CD4-positive, alpha-beta T cell treated with Interleukin-12 subunit alpha and Interleukin-12 subunit beta, for 1 hour (primary cell): ENCODE data around the gene DALRD3.
"Not testable (repeated sequence)": the region's sequence is repeated elsewhere in the genome, so short reads cannot be mapped to it uniquely, and the experiment has no call there.

Experiments used
- DNase-seq: peaks from one replicate; pipeline ENCODE4 v3.0.0-alpha.2; 2020

DALRD3 gene

DNA sequence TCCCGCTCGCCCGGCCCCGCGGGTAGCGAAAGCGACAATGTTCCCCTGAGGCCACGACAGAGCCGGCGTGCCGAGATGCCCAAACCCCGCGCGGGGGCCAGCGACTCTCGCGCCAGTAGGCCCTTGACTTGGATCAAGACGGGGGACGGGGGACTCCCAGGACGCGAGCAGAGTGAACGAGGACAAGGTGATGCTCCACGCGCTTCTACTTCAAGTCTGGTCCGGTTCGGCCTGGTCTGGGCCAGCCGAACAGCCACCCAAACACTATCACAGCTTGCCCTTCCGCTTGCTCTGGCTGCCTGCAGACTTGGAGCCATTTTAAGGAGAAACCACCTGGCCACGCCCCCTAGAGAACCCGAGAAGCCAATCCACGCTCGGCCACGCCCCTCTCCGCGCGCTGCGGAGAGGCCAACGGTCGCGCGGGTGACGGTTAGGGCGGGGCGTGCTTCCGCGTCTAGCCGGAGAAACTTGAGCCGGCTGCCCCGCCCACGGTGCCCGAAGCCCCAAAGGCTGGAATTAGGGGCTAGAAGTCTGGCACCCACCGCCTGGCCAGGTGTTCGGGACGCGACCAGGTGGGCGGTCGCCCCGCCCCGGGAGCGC, 2.9 kb upstream of the DALRD3 start:
- DNase-seq: peak; percentile 99

DNA sequence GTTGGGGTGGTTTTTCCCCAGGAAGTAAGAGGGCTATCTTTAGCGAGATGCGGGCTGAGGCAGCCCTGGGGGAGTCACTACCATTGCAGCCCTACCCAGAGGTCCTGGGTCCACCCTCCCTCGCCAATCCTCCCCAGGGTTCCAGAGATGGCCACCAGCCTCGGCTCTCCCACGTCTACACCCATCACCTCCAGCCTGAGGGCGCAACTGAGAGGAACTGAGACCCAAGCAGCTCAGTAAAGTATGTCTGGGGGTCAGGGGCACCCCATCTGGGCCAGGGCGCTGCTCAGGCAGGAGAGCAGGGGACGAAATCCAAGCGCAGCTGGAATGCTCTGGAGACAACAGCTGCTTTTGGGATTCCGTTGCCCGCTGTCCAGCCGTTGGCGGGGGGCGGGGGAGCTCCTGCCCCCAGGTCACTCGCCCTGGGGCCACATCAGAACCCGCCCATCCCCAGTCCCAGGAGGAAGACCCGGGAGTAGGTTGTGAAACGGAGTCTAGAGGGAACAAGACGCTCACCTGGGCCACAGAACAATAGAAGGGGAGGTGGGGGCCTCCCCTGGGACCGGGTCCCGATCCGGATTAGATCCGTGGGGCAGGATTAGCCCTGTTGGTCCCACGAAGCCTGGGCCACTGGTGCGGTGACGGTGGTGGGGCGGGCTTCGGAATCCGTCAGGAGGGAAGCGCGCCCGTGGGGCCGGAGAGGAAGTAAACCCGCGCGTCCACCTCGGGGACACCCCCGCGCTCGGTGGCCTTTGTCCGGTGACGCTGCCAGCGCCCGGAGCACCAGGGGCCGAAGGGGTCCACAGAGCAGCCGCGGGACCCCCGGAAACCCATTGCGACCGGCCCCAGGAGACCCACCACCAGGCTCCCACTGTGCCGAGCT, 2.2 kb upstream of the DALRD3 start:
- DNase-seq: peak; percentile 47

DNA sequence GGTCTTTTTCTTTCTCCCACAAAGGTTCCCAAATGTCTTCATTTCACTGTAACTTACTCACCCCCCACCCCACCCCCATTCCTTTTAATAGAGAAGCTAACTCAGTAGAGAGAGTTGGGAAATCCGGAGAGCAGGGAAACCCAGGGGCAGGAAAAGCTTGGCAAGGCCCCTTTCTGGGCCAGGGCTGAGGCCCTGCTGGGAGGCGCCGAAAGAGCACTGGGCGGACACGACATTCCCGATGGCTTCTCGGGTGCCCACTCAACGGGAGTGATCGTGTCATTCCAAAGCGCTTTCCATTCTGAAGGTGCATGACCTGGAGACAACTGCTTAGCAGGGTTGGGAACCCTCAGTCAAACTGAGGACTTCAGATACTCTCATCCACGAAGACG, 1.6 kb upstream of the DALRD3 start:
- no peak for DNase-seq

DNA sequence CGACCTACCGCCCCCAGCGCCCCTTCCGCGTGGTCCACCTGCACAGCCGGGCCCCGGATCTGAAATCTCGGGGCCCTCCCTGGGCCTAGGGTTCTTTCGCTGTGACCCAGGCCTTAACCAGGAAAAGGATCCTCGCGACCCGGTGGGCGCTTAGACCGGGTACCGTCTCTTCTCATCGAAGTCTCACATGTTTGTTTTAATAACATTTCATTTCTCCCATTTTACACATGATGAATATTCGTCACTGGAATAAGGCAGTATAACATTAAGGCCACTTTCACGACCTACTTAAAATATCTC, 277 bp upstream of the DALRD3 start:
- DNase-seq: no peak

DNA sequence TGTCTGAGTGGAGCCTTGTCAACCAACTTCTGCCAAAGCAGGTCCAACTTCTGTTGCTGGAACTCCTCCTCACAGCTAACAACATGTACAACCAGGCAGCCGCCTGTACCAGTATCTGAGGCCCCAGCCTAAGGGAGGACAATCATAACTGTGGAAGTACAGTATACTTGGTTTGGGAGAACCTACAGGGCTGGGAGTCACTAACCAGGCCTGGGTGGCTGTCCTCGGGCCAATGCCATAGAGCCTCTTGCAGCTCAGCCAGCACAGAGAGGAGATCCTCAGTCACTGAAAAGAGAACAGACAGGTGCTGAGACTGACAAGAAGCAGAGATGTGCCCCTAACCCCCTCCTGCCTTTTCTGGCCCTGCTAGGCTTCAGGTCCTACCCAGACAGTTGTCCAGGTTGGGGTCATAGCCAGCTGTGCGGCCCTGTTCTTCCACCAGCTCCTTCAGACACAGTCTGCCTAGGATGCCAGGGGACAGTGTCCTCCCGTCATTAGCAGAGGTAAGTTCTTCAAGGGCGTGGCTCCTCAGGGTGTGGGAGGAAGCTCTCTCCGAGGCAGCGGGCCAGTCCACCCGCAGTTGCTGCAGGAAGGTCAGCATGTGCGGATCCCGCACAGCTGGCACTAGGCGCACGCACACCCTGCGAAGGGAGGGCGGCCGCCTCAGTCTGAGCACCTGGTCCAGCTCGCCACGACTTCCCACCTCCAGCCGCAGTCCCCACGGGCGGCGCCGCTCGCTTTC, 980 bp downstream of the DALRD3 start:
- no peak for DNase-seq

DNA sequence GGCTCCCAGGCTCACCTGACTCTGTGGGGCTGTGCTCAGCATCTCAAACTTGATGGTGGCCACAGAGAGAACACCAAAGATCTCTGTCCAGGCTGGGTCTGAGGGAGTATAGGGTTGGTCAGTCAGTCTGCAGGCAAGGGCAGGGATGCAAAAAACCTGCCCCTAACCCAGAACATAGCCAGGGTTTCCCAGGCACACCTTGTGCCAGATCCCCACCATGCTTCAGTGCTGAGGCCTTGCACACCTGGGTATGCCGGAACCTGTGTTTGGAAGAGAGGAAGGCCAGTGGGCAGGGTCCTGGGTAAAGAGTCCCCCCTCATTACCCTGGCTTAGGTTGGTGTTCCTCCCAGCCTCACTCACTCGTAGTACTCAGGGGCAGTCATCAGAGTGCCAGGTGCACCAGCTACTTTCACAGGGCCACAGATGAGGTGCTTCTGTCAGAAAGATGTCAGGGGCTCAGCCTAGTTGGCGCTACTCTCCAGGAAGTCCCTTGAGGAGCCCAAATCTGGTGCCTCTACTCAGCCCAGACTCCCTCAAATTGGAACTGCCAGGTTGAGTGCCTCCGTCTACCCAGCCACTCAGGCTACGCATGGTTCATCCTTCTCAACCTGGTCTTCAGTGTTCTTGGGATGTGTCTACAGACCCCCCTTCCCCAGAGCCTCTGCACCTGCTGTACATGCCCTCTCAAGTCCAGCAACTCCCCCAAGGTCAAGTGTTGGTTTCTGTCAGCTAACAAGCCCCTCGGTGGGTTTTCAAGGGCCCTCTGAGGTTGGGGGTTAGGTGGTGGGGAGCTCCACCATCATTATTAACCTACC, 1.8 kb downstream of the DALRD3 start:
- DNase-seq: no peak

DNA sequence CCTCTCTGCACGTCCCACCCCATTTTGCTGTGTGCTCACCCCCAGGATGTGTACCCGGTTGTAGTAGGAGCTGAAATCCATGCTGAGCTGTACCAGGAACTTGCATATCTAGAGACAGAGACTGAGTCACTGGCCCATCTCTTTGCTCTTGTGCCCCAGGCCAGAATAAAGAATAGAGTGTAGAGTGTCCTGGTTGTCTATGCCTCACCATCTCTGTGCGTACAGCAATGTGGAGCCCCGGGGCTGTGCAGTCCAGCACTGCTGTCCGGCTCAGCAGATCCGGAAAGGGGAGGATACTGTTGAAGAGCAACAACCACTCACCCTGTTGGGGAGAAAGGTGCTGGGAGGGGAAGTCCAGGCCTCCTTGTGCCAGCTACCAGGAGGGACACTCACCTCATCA, 2.6 kb downstream of the DALRD3 start:
- no peak for DNase-seq

DNA sequence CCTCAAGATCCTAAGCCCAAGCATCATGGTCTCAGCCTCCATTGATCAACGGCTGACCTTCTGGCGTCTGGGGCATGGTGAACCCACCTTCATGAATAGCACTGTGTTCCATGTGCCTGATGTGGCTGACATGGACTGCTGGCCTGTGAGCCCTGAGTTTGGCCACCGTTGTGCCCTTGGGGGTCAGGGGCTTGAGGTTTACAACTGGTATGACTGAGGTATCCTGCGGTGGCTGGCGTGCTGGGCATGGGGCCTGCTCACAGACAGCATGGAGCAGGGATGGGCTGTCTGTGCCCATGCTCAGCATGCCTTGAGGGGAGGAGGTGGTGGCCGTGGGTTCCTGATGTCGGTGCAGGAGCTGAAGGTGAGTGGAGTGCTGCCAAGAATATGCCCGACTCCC, 3.3 kb downstream of the DALRD3 start:
- no peak for DNase-seq

DNA sequence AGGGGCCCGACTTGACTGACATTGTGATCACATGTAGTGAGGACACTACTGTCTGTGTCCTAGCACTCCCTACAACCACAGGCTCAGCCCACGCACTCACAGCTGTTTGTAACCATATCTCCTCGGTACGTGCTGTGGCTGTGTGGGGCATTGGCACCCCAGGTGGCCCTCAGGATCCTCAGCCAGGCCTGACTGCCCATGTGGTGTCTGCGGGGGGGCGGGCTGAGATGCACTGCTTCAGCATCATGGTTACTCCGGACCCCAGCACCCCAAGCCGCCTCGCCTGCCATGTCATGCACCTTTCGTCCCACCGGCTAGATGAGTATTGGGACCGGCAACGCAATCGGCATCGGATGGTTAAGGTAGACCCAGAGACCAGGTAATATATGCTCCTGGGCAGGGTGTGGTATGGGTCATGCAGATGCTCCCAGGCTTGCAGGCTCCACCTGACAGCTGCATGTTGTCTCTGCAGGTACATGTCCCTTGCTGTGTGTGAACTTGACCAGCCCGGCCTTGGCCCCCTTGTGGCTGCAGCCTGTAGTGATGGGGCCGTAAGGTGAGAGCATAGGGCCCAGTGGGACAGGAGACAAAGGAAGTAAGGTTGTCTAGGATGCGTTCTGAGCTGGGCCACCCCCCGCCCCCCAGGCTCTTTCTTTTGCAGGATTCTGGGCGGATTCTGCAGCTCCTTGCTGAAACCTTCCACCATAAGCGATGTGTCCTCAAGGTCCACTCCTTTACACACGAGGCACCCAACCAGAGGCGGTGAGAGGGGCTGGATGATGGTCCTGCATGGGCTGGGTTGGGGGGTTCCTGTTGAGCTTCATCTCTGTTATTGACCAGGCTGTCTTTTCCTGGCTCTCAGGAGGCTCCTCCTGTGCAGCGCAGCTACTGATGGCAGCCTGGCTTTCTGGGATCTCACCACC, 4.4 kb downstream of the DALRD3 start:
- DNase-seq: peak; percentile 66

DNA sequence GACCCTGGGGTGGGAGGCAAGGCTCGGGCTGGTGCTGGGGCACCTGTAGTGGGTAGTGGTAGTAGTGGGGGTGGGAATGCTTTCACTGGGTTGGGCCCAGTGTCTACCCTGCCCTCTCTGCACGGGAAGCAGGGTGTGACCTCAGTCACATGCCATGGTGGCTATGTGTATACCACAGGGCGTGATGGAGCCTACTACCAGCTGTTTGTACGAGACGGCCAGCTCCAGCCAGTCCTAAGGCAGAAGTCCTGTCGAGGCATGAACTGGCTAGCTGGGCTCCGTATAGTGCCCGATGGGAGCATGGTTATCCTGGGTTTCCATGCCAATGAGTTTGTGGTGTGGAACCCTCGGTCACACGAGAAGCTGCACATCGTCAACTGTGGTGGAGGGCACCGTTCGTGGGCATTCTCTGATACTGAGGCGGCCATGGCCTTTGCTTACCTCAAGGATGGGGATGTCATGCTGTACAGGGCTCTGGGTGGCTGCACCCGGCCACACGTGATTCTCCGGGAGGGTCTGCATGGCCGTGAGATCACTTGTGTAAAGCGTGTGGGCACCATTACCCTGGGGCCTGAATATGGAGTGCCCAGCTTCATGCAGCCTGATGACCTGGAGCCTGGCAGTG, 5.2 kb downstream of the DALRD3 start:
- DNase-seq: no peak

DNA sequence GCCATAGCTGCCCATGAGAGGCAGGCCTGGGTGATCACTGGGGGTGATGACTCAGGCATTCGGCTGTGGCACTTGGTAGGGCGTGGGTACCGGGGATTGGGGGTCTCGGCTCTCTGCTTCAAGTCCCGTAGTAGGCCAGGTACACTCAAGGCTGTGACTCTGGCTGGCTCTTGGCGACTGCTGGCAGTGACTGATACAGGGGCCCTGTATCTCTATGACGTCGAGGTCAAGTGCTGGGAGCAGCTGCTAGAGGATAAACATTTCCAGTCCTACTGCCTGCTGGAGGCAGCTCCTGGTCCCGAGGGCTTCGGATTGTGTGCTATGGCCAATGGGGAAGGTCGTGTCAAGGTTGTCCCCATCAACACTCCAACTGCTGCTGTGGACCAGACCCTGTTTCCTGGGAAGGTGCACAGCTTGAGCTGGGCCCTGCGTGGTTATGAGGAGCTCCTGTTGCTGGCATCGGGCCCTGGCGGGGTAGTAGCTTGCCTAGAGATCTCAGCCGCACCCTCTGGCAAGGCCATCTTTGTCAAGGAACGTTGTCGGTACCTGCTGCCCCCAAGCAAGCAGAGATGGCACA, 5.9 kb downstream of the DALRD3 start:
- DNase-seq: no peak

DNA sequence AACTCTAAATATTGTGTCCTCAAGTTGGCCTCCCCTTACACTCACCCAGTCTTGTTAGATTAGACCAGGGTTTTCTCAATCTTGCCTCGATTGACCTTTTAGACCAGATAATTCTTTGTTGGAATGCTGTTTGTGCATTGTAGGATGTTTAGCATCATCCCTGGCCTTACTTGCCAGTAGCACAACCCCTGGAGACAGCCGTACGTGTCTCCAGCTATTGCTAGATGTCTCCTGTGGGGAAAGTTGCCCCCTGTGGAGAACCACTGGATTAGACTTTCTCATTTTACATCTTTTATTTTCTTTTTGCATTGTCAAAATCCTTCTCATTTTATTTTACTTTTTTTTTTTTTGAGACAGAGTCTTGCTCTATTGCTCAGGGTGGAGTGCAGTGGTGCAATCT, 9.0 kb downstream of the DALRD3 start:
- DNase-seq: no peak

DNA sequence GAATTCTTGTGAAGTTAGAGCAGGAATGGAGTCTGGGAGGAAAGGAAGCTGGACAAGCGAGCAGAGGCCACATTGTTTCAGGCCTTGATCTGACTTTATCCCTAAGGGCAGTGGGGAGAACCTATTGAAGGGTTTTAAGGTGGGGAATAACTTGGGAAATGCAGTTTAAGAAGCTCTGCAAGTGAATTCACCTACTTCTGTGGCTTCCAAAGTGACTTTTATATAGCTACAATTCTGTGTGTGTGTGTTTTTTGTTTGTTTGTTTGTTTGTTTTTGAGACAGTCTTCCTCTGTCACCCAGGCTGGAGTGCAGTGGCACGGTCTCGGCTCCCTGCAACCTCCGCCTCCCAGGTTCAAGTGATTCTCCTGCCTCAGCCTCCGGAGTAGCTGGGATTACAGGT, 9.8 kb downstream of the DALRD3 start:
- DNase-seq: not testable (repeated sequence)

DNA sequence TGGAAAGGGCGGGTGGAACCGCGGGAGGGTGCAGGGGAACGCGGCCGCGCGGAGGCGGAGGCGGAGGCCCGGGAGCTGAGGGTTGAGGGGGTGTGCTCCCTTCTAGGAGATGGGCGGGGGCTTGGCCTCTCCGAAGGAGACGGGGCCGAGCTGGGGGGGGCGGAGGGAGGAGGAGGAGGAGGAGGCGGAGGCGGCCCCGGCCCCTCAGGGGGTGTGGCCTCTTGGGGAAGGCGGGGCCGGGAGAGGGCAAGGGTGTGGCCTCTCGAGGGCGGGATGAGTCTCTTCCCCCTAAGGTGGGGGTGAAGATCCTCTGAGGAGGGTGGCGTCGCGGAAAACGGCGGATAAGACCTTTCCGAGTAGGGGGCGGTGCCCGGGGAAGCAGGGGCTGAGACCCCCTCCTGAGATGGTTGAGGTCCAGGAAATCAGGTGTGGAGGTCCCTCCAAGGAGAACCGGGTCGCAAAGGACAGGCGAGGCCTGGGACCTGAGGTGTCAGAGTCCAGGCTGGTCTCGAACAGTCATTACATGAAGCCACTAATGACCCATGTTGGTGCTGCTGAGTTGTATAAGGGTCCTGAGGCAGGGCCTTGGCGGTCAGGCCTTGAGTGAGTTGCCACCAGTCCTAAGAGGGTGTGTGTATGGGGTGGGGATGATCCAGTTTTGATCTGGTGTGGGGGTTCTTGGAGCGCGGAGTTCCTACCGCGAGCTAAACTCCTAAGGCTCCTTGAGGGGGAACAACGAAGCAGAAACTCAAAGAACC, 10.4 kb downstream of the DALRD3 start:
- DNase-seq: peak; percentile 93

DNA sequence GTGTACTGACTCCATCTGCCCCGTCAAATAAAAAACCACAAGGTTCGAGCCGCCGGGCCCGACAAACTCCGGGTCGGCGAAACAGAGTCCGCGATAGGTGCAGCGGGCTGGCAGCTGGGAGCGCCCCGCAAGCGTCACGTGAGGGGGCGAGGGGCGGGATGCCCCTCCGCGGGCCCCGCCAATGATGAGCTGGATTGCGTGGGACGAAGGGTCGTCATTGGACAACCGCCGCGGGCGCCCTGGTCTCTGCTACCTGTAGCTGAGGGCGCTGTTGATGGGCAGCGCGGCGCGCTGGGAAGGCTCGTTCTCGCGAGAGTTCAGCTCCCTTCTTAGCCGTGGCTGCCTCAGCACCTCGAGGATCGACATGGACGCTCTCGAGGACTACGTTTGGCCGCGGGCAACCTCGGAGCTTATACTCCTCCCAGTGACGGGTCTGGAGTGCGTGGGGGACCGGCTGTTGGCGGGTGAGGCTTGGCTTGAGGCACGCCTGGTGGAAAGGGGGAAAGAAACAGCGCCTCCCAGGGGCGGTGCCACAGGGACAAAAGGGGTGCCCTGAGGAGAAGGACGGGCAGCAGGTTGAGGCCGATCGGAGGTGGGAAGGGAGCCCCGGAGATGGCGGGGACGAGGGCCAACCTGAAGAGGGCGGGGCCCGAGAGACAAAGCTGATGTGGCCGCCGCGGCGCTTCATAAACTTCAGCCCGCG, 11.2 kb downstream of the DALRD3 start, which contains the start of gene WDR6:
Gene WDR6 (plus strand): TSS at position 324 of the 703 bp plus-strand sequence. CDS start 41 bp downstream, at position 365.
- DNase-seq: peak; percentile 98

DNA sequence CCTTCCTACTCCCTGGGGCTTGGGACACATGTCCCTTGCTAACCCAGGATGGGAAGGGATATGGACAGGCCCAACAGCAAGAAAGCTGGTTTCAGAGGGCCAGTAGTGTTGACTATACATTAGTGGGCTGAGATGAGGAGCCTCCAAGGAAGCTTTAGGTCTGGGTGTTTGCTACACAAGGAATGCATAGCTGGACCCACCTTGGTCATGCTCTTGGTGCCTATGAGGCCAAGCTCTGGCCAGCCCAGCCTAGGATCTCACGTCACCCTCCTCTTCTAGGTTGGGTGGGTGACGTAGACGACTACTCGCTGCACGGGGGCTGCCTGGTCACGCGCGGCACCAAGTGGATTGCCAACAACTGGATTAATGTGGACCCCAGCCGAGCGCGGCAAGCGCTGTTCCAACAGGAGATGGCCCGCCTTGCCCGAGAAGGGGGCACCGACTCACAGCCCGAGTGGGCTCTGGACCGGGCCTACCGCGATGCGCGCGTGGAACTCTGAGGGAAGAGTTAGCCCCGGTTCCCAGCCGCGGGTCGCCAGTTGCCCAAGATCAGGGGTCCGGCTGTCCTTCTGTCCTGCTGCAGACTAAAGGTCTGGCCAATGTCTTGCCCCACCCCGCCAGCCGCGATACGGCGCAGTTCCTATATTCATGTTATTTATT, 11.8 kb downstream of the DALRD3 start:
- no peak for DNase-seq

DNA sequence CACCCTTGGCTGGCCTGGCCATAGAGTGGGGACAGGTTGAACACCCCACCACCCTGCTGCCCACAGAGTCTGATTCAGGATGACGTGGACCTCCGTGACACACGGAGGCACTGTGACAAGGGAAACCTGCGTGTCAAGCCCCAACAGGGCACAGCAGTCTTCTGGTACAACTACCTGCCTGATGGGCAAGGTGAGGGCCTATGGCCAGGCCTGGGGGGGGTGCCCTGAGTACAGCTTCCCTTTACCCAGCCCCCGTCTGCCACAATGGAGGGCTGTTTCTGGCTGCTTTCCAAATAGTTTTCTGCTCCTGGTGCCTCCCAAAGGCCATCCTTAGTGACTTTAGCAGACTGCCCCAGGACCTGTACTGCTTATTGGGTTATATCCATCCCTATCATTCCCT, 12.4 kb downstream of the DALRD3 start:
- no peak for DNase-seq

DNA sequence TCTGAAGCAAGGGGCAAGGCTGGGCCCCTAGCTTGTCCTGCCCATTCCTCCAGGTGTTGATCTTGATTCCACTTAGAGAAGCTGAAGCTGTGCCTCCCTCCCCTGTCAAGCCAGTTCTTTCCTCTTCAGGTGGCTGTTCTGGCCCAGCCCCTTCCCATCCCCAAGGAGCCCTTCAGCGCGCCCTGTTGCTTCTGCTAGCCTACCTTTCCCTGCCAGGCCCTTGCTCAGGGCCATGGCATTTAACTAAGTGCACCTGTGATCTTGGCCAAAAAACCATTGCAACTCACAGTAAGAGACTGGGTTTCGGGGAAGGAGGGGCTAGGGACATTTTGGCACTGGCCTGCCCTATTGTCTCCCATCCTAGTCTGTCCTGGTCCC, 13.1 kb downstream of the DALRD3 start:
- no peak for DNase-seq
